K562 (cell line): Measurements from ENCODE around the gene PRDM15. TPM values are rescaled to one million over a fixed set of nuclear protein-coding genes. Genes with fewer than 3 reads are reported as not detected.

Source experiments
- ZNF263 ChIP-seq: sonication (generic); formaldehyde crosslinking; IDR thresholded peaks from 2 replicates; pipeline ENCODE4 v1.8.0; 2022; ENCODE audit warnings: mild to moderate bottlenecking, missing genetic modification reagents, borderline replicate concordance
- ZNF589 ChIP-seq: fragments of 200-800 bp; sonication (Bioruptor generic); IDR thresholded peaks from 2 replicates; pipeline ENCODE4 v1.6.1; 2016; ENCODE audit warnings: low read depth, missing genetic modification characterization, missing compliant biosample characterization
- polyA plus RNA-seq, 8 experiments: library from polyadenylated mRNA; depleted of rRNA in 4 of 8; stranded (reverse) in 5 of 8; unstranded in 3 of 8; fragments of >200 nt; fragmentation: Nextera tagmentation in 2 of 8; fragmentation: Illumina TruSeq in 1 of 8; extraction: Ambion mirVana in 2 of 8; extraction: Trizol in 1 of 8; gene quantifications; 2 replicates each; pipeline versions ENCODE4 v1.2.1 to v1.2.3, GENCODE V29; 2011 to 2014; ENCODE audit warnings: inconsistent platforms in 1 of 8, missing spikeins in 1 of 8
- total RNA-seq, 7 experiments: library from RNA; depleted of rRNA in 6 of 7; stranded (reverse); fragments of >200 nt in 6 of 7; fragmentation: Illumina TruSeq in 2 of 7; extraction: Trizol in 2 of 7; gene quantifications; 2 replicates each; pipeline versions ENCODE4 v1.2.1 to v1.2.3, GENCODE V29; 2011 to 2021; ENCODE audit warnings: low replicate concordance in 1 of 7
- TF ChIP-seq, protein P1 (sequence below): fragments of 250-450 bp; sonication (Bioruptor Pico); IDR thresholded peaks from 2 replicates; pipeline ENCODE4 v1.4.0; 2020; ENCODE audit warnings: mild to moderate bottlenecking, moderate library complexity
- TF ChIP-seq, protein P2 (sequence below): fragments of 450-650 bp; IDR thresholded peaks from 2 replicates; pipeline ENCODE4 v1.6.1; 2016; ENCODE audit warnings: low read depth, mild to moderate bottlenecking, moderate library complexity
- TF ChIP-seq, protein P3 (sequence below): fragments of 450-650 bp; formaldehyde crosslinking; IDR thresholded peaks from 2 replicates; pipeline ENCODE4 v1.4.0; 2020; ENCODE audit warnings: mild to moderate bottlenecking, moderate library complexity

PRDM15 gene
- total and polyA plus RNA-seq, 9 of the 15 experiments (the other 6 are each of a cell fraction or from before 2014, with no cell fraction given), result 0.93 to 9.2 (median 6.2) TPM

DNA sequence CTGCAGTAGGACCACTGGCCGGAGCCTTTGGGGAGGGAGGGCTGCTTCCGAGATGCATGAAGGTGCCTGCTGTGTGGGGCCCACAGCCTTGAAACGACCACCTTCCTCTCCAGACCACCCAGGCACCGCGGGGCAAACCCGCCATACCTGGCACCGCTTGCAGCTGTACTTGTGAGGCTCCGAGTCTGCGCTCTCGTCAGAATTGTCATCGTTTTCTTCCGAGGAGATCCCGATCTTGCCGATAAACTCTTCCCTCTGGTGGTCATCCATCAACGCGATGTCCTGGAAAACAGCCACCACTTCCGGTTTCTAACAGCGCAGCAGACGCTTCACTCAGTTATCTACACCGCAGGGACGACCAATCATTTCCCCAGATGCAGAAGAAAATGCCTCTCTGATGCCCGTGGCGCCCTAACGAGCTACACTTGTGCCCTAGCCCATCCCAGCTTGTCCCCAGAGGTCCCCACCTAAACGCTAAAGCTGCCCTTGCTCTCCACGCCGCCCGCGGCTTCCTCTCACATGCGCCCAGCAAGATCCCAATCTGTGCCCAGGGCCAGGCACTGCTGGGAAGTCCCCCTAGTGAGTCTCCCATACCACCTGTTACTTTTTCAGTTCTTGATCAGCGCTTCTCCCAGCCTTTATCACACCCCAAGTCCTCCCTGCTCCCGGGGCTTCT, 57.2 kb downstream of the PRDM15 start (continued):
- TF ChIP-seq, protein P1, sequence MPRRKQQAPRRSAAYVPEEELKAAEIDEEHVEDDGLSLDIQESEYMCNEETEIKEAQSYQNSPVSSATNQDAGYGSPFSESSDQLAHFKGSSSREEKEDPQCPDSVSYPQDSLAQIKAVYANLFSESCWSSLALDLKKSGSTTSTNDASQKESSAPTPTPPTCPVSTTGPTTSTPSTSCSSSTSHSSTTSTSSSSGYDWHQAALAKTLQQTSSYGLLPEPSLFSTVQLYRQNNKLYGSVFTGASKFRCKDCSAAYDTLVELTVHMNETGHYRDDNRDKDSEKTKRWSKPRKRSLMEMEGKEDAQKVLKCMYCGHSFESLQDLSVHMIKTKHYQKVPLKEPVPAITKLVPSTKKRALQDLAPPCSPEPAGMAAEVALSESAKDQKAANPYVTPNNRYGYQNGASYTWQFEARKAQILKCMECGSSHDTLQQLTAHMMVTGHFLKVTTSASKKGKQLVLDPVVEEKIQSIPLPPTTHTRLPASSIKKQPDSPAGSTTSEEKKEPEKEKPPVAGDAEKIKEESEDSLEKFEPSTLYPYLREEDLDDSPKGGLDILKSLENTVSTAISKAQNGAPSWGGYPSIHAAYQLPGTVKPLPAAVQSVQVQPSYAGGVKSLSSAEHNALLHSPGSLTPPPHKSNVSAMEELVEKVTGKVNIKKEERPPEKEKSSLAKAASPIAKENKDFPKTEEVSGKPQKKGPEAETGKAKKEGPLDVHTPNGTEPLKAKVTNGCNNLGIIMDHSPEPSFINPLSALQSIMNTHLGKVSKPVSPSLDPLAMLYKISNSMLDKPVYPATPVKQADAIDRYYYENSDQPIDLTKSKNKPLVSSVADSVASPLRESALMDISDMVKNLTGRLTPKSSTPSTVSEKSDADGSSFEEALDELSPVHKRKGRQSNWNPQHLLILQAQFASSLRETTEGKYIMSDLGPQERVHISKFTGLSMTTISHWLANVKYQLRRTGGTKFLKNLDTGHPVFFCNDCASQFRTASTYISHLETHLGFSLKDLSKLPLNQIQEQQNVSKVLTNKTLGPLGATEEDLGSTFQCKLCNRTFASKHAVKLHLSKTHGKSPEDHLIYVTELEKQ (CRISPR knock-in tag), result no peak
- TF ChIP-seq, protein P2, sequence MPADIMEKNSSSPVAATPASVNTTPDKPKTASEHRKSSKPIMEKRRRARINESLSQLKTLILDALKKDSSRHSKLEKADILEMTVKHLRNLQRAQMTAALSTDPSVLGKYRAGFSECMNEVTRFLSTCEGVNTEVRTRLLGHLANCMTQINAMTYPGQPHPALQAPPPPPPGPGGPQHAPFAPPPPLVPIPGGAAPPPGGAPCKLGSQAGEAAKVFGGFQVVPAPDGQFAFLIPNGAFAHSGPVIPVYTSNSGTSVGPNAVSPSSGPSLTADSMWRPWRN, result no peak
- no peak for TF ChIP-seq ZNF263
- TF ChIP-seq, protein P3, sequence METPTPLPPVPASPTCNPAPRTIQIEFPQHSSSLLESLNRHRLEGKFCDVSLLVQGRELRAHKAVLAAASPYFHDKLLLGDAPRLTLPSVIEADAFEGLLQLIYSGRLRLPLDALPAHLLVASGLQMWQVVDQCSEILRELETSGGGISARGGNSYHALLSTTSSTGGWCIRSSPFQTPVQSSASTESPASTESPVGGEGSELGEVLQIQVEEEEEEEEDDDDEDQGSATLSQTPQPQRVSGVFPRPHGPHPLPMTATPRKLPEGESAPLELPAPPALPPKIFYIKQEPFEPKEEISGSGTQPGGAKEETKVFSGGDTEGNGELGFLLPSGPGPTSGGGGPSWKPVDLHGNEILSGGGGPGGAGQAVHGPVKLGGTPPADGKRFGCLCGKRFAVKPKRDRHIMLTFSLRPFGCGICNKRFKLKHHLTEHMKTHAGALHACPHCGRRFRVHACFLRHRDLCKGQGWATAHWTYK (CRISPR knock-in tag), result no peak
- TF ChIP-seq ZNF589 (CRISPR knock-in tag), result no peak
